ENCODE measurements around the gene KDM3B.

DNA sequence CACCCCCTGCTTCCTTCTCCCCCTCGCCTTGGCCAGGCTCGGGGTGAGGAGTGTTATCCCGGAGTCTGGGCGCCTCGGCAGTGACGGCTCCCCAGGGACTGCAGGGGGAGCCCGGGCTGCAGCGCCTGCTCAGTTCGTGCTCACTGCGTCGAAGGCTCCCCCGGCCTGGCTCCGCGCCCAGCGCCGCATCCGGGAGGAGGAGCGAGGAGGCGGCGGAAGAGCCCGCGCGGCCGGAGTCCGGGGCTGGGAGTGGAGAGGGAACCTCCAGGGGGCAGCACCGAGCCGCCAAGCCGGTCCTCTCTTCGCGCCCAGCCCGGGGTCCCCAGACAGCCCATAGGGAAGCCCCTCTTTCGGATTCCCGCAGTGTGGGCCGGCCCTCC, 111.5 kb downstream of the KDM3B start:
- TF ChIP-seq POLR2A (IDR thresholded peaks at IDR 0.05; ENCODE audit: extremely low read depth, insufficient read length) (peak; percentile 73), MAX (IDR thresholded peaks at IDR 0.05; ENCODE audit: low read depth, low read length) (0 out of 2 replicates have a peak, but pooled peaks have one; percentile 44)
- TF ChIP-seq, protein P1, sequence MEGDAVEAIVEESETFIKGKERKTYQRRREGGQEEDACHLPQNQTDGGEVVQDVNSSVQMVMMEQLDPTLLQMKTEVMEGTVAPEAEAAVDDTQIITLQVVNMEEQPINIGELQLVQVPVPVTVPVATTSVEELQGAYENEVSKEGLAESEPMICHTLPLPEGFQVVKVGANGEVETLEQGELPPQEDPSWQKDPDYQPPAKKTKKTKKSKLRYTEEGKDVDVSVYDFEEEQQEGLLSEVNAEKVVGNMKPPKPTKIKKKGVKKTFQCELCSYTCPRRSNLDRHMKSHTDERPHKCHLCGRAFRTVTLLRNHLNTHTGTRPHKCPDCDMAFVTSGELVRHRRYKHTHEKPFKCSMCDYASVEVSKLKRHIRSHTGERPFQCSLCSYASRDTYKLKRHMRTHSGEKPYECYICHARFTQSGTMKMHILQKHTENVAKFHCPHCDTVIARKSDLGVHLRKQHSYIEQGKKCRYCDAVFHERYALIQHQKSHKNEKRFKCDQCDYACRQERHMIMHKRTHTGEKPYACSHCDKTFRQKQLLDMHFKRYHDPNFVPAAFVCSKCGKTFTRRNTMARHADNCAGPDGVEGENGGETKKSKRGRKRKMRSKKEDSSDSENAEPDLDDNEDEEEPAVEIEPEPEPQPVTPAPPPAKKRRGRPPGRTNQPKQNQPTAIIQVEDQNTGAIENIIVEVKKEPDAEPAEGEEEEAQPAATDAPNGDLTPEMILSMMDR (IDR thresholded peaks at IDR 0.05; ENCODE audit: low read depth, low read length): peak; percentile 52

Measured in NB4 (cell line).